ENCODE measurements around the gene ZNF296. TPM values are rescaled to one million over a fixed set of nuclear protein-coding genes. Genes with fewer than 3 reads are reported as not detected.

ZNF296 gene
- total and polyA plus RNA-seq, 2 of the 13 experiments (the other 11 are each of a cell fraction or from before 2014, with no cell fraction given), result 0.26 to 0.62 TPM

DNA sequence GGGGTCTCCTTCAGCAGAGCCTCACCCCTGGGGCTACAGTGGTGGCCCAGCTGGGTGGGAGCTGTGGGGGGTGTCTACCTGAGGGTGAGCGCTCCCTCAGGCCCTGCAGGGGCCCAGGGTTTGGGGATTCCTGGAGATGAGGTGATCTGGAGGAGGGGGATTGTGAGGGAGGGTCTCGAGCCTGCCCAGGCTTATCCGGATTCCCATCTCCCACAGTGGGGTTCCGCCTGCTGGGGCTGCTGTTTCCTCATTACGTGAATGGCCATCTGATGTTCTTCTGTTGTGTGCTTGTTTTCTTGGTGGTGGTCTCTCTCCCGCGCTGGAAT lies 21.1 kb upstream of the ZNF296 start:
- H4K20me1 ChIP-seq (ENCODE audit: insufficient read depth, low read length), result peaks cover 8% of the 10 kb centered on the region
- FAIRE-seq, result no peak
- peaks cover 0 to 5% of the 10 kb centered on the region in 2 experiments; a peak in 2 of 5 replicates for H3K36me3 ChIP-seq (replicated peaks in 1 of 2; ENCODE audit: control insufficient read depth in 1 of 2, insufficient read depth in 2 of 2, low read length in 2 of 2)
- H3K27ac ChIP-seq (ENCODE audit: extremely low read length, insufficient read depth, low read length), result peak overlapping the region; percentile 74
- H3K4me1 ChIP-seq (ENCODE audit: insufficient read depth, low read length), result peaks cover 88% of the 10 kb centered on the region
- peak overlapping the region; percentile 69 for H3K9ac ChIP-seq (ENCODE audit: insufficient read depth, low read depth, low read length)
- peaks cover 93% of the 10 kb centered on the region for H3K79me2 ChIP-seq (ENCODE audit: insufficient read depth, low read length)
- no peak for ATAC-seq
- H3K4me3 ChIP-seq (replicated peaks in 1 of 3; ENCODE audit: insufficient read depth in 1 of 3, low read depth in 2 of 3, low read length in 3 of 3), result peak overlapping the region in 1 of 3 experiments; percentile 58; a peak in 3 of 6 replicates
- in situ Hi-C loops (cut with HindIII; ENCODE audit: extremely low pct_ligation_motif_present, low pct_unique_long_range_greater_than_20kb) (no loop called here), intact Hi-C loops (cut with micrococcal nuclease; ENCODE audit: unreplicated experiment) (no loop called here)
- ChIA-PET POLR2A (interaction anchor here (0.8 to 3.2 kb wide), 8 partner anchors 16 to 143 kb away, joined by 3 to 13 read pairs (median 5); partner anchors contain the start of genes BLOC1S3, CLASRP, CLPTM1 and GEMIN7), CTCF (ENCODE audit: low intra/inter-chr PET ratio, low total read pairs) (no interaction called here)
- peak; percentile 13 for TF ChIP-seq ZEB1 (IDR thresholded peaks at IDR 0.05; ENCODE audit: insufficient replicate concordance, low read depth)
- TF ChIP-seq MBD4 (IDR thresholded peaks at IDR 0.05; ENCODE audit: borderline replicate concordance, low read length), result no peak
- 0 out of 2 replicates have a peak, but pooled peaks have one; percentile 15 for TF ChIP-seq ZBTB38 (CRISPR knock-in tag; IDR thresholded peaks at IDR 0.05)
- peak; percentile 10 for TF ChIP-seq AGO2 (optimal IDR thresholded peaks at IDR 0.05; ENCODE audit: low read depth, low read length)
- TF ChIP-seq KLF6 (CRISPR knock-in tag; IDR thresholded peaks at IDR 0.05), result peak; percentile 27; the same call in 1 of the 2 replicates
- TF ChIP-seq, protein P1, sequence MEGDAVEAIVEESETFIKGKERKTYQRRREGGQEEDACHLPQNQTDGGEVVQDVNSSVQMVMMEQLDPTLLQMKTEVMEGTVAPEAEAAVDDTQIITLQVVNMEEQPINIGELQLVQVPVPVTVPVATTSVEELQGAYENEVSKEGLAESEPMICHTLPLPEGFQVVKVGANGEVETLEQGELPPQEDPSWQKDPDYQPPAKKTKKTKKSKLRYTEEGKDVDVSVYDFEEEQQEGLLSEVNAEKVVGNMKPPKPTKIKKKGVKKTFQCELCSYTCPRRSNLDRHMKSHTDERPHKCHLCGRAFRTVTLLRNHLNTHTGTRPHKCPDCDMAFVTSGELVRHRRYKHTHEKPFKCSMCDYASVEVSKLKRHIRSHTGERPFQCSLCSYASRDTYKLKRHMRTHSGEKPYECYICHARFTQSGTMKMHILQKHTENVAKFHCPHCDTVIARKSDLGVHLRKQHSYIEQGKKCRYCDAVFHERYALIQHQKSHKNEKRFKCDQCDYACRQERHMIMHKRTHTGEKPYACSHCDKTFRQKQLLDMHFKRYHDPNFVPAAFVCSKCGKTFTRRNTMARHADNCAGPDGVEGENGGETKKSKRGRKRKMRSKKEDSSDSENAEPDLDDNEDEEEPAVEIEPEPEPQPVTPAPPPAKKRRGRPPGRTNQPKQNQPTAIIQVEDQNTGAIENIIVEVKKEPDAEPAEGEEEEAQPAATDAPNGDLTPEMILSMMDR (CRISPR knock-in tag; IDR thresholded peaks at IDR 0.05), result peak; percentile 27
- TF ChIP-seq FOXO1 (CRISPR knock-in tag; IDR thresholded peaks at IDR 0.05), result peak; percentile 52; the same call in 1 of the 2 replicates
- 0 out of 2 replicates have a peak, but pooled peaks have one; percentile 35 for TF ChIP-seq RARA (CRISPR knock-in tag; IDR thresholded peaks at IDR 0.05)
- TF ChIP-seq HNF4G (IDR thresholded peaks at IDR 0.05; ENCODE audit: borderline replicate concordance, low read depth, low read length), result peak; percentile 63; the same call in 1 of the 2 replicates
- no peak for TF ChIP-seq HNF4G (CRISPR knock-in tag; IDR thresholded peaks at IDR 0.05; ENCODE audit: borderline replicate concordance, low read depth)
- TF ChIP-seq KLF16 (CRISPR knock-in tag; IDR thresholded peaks at IDR 0.05), result 0 out of 4 replicates have a peak, but pooled peaks of 1 of the 2 experiments have one; percentile 31
- 0 out of 2 replicates have a peak, but pooled peaks have one; percentile 47 for TF ChIP-seq THAP11 (CRISPR knock-in tag; IDR thresholded peaks at IDR 0.05)
- TF ChIP-seq JDP2 (CRISPR knock-in tag; IDR thresholded peaks at IDR 0.05; ENCODE audit: borderline replicate concordance), result no peak
- 0 out of 2 replicates have a peak, but pooled peaks have one; percentile 17 for TF ChIP-seq FOXK1 (CRISPR knock-in tag; IDR thresholded peaks at IDR 0.05; ENCODE audit: borderline replicate concordance, low read depth)
- TF ChIP-seq ZBTB7A (CRISPR knock-in tag; IDR thresholded peaks at IDR 0.05), result peak; percentile 98
- no peak for TF ChIP-seq TMF1 (CRISPR knock-in tag; IDR thresholded peaks at IDR 0.05; ENCODE audit: low read depth)
- WGBS (ENCODE audit: low lambda C conversion rate), result 32% methylated on average over 6 of the region's 7 CpGs
- peak overlapping the region; percentile 85 for H3K4me2 ChIP-seq (ENCODE audit: low read depth, low read length)
- H2AFZ ChIP-seq (ENCODE audit: low read length), result no peak overlapping the region
- no TSS peak for BruUV-seq (replicated peaks)
- no peaks in the 10 kb centered on the region for H3K9me3 ChIP-seq (ENCODE audit: low read length)
- no peak for DNase-seq (ENCODE audit: low spot score)
- H3K27me3 ChIP-seq (ENCODE audit: control insufficient read depth in 1 of 2, insufficient read depth in 2 of 2, low read length in 2 of 2), result no peaks in the 10 kb centered on the region; a peak in 1 of 5 replicates
